ENCODE measurements around the gene ANKAR. TPM values are rescaled to one million over a fixed set of nuclear protein-coding genes. Genes with fewer than 3 reads are reported as not detected.

Gene ANKAR
- total and polyA plus RNA-seq, 3 donors from 2014 or later: 20.3 to 32.8 (median 22.1) TPM

- 71 to 74% methylated on average over 10 of the region's 10 CpGs for WGBS, 2 donors
- no peak overlapping the region for H3K27ac ChIP-seq
- H3K9me3 ChIP-seq: no peaks in the 10 kb centered on the region
- TF ChIP-seq CTCF (IDR thresholded peaks at IDR 0.05) (no peak), POLR2A (IDR thresholded peaks at IDR 0.05) (no peak)
- intact Hi-C loops (cut with DNase I; ENCODE audit: low total_unique reads): no loop called here
- no peaks in the 10 kb centered on the region for H3K4me1 ChIP-seq
- H3K27me3 ChIP-seq: no peaks in the 10 kb centered on the region
- H3K4me3 ChIP-seq: no peak overlapping the region
- H3K36me3 ChIP-seq (ENCODE audit: low read depth, missing control alignments): no peaks in the 10 kb centered on the region
- DNase-seq: no peak
Measured at GRCh38 chr2:189629531-189630453, 44.7 kb upstream of the ANKAR start.

- no peaks in the 10 kb centered on the region for H3K4me1 ChIP-seq
- no peak for TF ChIP-seq CTCF (IDR thresholded peaks at IDR 0.05)
- TF ChIP-seq POLR2A (IDR thresholded peaks at IDR 0.05): no peak
- DNase-seq: no peak
- intact Hi-C loops (cut with DNase I; ENCODE audit: low total_unique reads): no loop called here
- H3K27ac ChIP-seq: no peak overlapping the region
- no peaks in the 10 kb centered on the region for H3K9me3 ChIP-seq
- H3K36me3 ChIP-seq (ENCODE audit: low read depth, missing control alignments): no peaks in the 10 kb centered on the region
- H3K27me3 ChIP-seq: no peaks in the 10 kb centered on the region
- 90% methylated on average over 4 of the region's 4 CpGs for WGBS, 2 donors
- no peak overlapping the region for H3K4me3 ChIP-seq
Measured at GRCh38 chr2:189631849-189632248, 42.6 kb upstream of the ANKAR start.

DNA sequence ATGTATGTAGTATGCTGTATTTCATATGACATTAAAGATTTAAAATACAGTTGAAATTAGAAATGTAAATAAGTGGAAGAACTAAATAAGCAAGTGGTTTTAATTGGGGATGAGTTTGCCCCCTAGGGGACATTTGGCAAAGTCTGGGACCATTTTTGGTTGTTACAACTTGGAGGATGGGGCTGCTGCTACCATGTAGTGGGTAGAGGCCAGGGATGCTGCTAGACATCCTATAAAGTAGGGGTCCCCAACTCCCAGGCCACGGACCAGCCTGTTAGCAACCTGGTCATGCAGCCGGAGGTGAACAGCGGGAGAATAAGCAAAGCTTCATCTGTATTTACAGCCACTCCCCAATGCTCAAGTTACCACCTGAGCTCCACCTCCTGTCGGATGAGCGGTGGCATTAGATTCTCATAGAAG lies 41.1 kb upstream of the ANKAR start:
- DNase-seq: no peak
- Histone ChIP-seq H3K27ac (no peak overlapping the region), H3K9me3 (no peaks in the 10 kb centered on the region), H3K4me1 (no peaks in the 10 kb centered on the region), H3K36me3 (ENCODE audit: low read depth, missing control alignments) (no peaks in the 10 kb centered on the region), H3K4me3 (no peak overlapping the region), H3K27me3 (no peaks in the 10 kb centered on the region)
- TF ChIP-seq CTCF (IDR thresholded peaks at IDR 0.05): peak in 1 of 3 experiments; percentile 39
- no peak for TF ChIP-seq POLR2A (IDR thresholded peaks at IDR 0.05)
- intact Hi-C loops (cut with DNase I; ENCODE audit: low total_unique reads): no loop called here
- WGBS, 2 donors: 88 to 95% methylated on average over 5 of the region's 5 CpGs

GRCh38 chr2:189635353-189635752 lies 39.1 kb upstream of the ANKAR start:
- Histone ChIP-seq H3K4me3 (no peak overlapping the region), H3K36me3 (ENCODE audit: low read depth, missing control alignments) (no peaks in the 10 kb centered on the region), H3K4me1 (no peaks in the 10 kb centered on the region), H3K27ac (no peak overlapping the region), H3K27me3 (no peaks in the 10 kb centered on the region), H3K9me3 (no peaks in the 10 kb centered on the region)
- DNase-seq: no peak
- intact Hi-C loops (cut with DNase I; ENCODE audit: low total_unique reads): no loop called here
- TF ChIP-seq CTCF (IDR thresholded peaks at IDR 0.05): no peak
- no peak for TF ChIP-seq POLR2A (IDR thresholded peaks at IDR 0.05)
- 68 to 70% methylated on average over 2 of the region's 2 CpGs for WGBS, 2 donors

Data from testis (tissue), 3 donors.